ENCODE measurements around the gene CENPF.

The CENPF gene

GRCh38 chr1:214660190-214660589, 57.2 kb downstream of the CENPF start:
- Histone ChIP-seq H3K9ac (ENCODE audit: low read length) (no peak overlapping the region), H3K9me3 (ENCODE audit: low read length) (no peaks in the 10 kb centered on the region), H2AFZ (ENCODE audit: low read length) (no peak overlapping the region), H3K27me3 (ENCODE audit: insufficient read depth, low read length) (no peaks in the 10 kb centered on the region), H3K79me2 (ENCODE audit: insufficient read depth, low read length) (no peaks in the 10 kb centered on the region), H3F3A (ENCODE audit: insufficient read depth, low read length) (no peaks in the 10 kb centered on the region), H4K20me1 (ENCODE audit: insufficient read depth, low read length) (no peaks in the 10 kb centered on the region), H3K27ac (ENCODE audit: low read depth, low read length, poor library complexity, severe bottlenecking) (no peak overlapping the region), H3K9me2 (ENCODE audit: low read depth, low read length) (no peaks in the 10 kb centered on the region), H3K4me1 (ENCODE audit: insufficient read depth, low read length, severe bottlenecking) (no peaks in the 10 kb centered on the region), H3K4me2 (ENCODE audit: low read length) (no peak overlapping the region), H3K4me3 (ENCODE audit: low read depth, low read length, poor library complexity, severe bottlenecking) (no peak overlapping the region), H3K36me3 (ENCODE audit: insufficient read depth, low read length) (peaks cover 100% of the 10 kb centered on the region)
- TF ChIP-seq EZH2 (IDR thresholded peaks at IDR 0.05; ENCODE audit: borderline replicate concordance, low read length) (no peak), CTCF (IDR thresholded peaks at IDR 0.05; ENCODE audit: low read length) (no peak)

- H2AFZ ChIP-seq (ENCODE audit: low read length): no peak overlapping the region
- TF ChIP-seq CTCF (IDR thresholded peaks at IDR 0.05; ENCODE audit: low read length) (peak; percentile 56; the same call in 1 of the 2 replicates), EZH2 (IDR thresholded peaks at IDR 0.05; ENCODE audit: borderline replicate concordance, low read length) (no peak)
- no peak overlapping the region for H3K4me3 ChIP-seq (ENCODE audit: low read depth, low read length, poor library complexity, severe bottlenecking)
- no peaks in the 10 kb centered on the region for H3K4me1 ChIP-seq (ENCODE audit: insufficient read depth, low read length, severe bottlenecking)
- no peak overlapping the region for H3K4me2 ChIP-seq (ENCODE audit: low read length)
- H3K36me3 ChIP-seq (ENCODE audit: insufficient read depth, low read length): peaks cover 100% of the 10 kb centered on the region
- H3F3A ChIP-seq (ENCODE audit: insufficient read depth, low read length): no peaks in the 10 kb centered on the region
- H3K27ac ChIP-seq (ENCODE audit: low read depth, low read length, poor library complexity, severe bottlenecking): no peak overlapping the region
- H3K9ac ChIP-seq (ENCODE audit: low read length): no peak overlapping the region
- H3K9me2 ChIP-seq (ENCODE audit: low read depth, low read length): no peaks in the 10 kb centered on the region
- H3K79me2 ChIP-seq (ENCODE audit: insufficient read depth, low read length): no peaks in the 10 kb centered on the region
- H3K9me3 ChIP-seq (ENCODE audit: low read length): no peaks in the 10 kb centered on the region
- no peaks in the 10 kb centered on the region for H4K20me1 ChIP-seq (ENCODE audit: insufficient read depth, low read length)
- no peaks in the 10 kb centered on the region for H3K27me3 ChIP-seq (ENCODE audit: insufficient read depth, low read length)
Observed at GRCh38 chr1:214660900-214661299, 57.9 kb downstream of the CENPF start.

- H3K9ac ChIP-seq (ENCODE audit: low read length): no peak overlapping the region
- H3K79me2 ChIP-seq (ENCODE audit: insufficient read depth, low read length): no peaks in the 10 kb centered on the region
- H3K27ac ChIP-seq (ENCODE audit: low read depth, low read length, poor library complexity, severe bottlenecking): no peak overlapping the region
- peaks cover 100% of the 10 kb centered on the region for H3K36me3 ChIP-seq (ENCODE audit: insufficient read depth, low read length)
- H3K4me2 ChIP-seq (ENCODE audit: low read length): no peak overlapping the region
- no peak overlapping the region for H2AFZ ChIP-seq (ENCODE audit: low read length)
- no peaks in the 10 kb centered on the region for H3K9me3 ChIP-seq (ENCODE audit: low read length)
- H3F3A ChIP-seq (ENCODE audit: insufficient read depth, low read length): no peaks in the 10 kb centered on the region
- H3K27me3 ChIP-seq (ENCODE audit: insufficient read depth, low read length): no peaks in the 10 kb centered on the region
- TF ChIP-seq CTCF (IDR thresholded peaks at IDR 0.05; ENCODE audit: low read length) (no peak), EZH2 (IDR thresholded peaks at IDR 0.05; ENCODE audit: borderline replicate concordance, low read length) (no peak)
- no peaks in the 10 kb centered on the region for H4K20me1 ChIP-seq (ENCODE audit: insufficient read depth, low read length)
- no peaks in the 10 kb centered on the region for H3K4me1 ChIP-seq (ENCODE audit: insufficient read depth, low read length, severe bottlenecking)
- H3K9me2 ChIP-seq (ENCODE audit: low read depth, low read length): no peaks in the 10 kb centered on the region
- H3K4me3 ChIP-seq (ENCODE audit: low read depth, low read length, poor library complexity, severe bottlenecking): no peak overlapping the region
Observed at GRCh38 chr1:214662223-214662785, 59.3 kb downstream of the CENPF start.

All from OCI-LY1 (cell line).